NCI-H345 treated with DMSO at 0.1 percent for 48 hours (cell line): ENCODE measurements around the gene FAM237A.

Source experiments
- DNase-seq: peaks from one replicate; lab custom pipeline; 2025; ENCODE audit not compliant: unreplicated experiment; lab: John Stamatoyannopoulos, UW

FAM237A gene

DNA sequence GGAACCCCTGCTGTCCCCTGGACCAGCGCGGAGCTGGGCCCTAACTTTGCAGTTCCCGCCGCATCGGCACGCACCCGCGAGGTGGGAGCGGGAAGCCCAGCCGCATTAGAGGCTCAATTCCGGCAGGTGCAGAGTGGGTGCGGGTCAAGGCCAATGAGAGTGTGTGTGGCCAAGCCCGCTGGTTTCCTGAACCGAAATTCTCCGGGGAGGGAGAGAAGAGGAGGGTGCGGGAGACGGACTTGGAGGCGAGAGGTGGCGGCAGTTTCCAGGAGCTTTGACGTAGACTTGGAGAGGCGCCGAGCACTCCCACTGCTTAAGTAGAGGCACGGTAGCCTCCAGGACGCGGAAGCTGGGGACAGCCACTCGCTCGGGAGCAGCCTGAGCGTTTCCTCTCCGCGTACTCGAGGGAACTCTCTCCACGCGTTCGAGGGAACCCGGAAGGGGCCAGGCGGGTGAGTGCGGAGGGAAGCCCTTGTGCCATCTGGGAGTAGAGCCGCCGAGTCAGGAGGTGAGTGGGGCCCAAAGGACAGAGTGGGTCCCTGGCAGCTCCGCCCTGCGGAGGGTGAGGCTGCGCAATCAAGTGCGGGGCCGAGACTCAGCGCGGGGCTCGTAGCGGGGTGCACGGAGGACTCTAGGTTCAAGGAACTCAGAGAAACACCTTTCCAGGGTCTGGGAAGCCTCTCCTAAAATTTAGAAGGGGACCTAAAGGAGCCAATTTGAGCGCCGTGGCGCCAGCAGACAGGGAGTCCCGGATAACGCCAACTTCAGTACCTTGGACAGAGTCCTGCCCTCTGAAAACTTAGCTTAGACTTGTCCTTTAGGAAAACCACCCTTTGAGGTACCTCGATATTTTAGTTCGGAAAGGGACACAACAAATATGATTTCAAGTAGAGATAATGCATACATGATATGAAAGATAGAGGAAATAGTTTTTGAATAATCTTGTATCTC, at the start of gene FAM237A:
FAM237A (plus strand) TSS at position 413 of the 951 bp plus-strand sequence. CDS start 1,750 bp downstream, outside the sequence.
- no peak for DNase-seq

DNA sequence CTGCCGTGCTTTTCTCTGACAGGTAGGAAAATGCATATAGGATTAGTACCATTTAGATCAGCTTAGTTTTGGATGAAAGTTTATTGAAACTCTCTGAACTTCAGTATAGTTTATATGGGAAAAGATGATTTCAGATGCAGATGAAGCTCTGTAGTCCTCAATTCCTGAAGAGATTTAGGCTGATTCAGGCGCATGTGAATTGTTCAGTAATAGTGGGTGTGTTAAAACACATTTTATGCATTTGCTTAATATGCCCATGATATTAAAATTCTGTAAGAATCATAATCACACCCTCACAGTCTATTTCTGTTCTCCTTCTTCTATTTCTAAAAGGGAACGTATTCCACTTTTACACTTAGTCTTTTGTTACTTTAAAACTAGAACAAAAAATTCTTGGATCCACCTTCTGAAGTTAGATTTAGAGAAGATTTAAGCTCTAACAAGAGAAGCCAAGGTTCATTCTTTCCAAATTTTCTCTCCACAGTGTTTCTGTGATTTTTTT, 44.5 kb upstream of the FAM237A start:
- no peak for DNase-seq

GRCh38 chr2:206603243-206603642, 39.0 kb upstream of the FAM237A start:
- DNase-seq, result no peak

GRCh38 chr2:206610451-206610850, 31.8 kb upstream of the FAM237A start:
- DNase-seq, result no peak

GRCh38 chr2:206611191-206611590, 31.1 kb upstream of the FAM237A start:
- DNase-seq, result no peak

- DNase-seq, result no peak
Observed at GRCh38 chr2:206611736-206612135, 30.6 kb upstream of the FAM237A start.

DNA sequence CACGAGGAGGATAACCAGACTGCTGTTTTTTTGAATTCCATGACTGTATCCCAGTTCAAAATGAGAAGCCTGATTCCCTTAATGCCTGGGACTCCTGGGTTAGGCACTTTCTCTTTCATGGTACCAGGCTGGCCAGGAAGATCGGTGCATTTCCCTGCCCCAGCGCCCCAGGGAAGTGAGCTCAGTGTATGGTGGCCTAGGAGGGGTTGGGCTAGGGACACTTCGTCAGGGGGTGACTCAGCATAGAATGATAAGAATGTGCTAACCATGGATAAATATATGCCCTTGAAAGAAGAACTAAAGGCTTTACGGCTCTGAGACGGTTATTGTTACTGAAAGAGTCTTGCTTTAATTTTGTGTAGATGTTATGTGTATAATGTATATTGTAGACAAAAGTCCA, 27.5 kb upstream of the FAM237A start:
- DNase-seq, result no peak

GRCh38 chr2:206615417-206616089, 26.7 kb upstream of the FAM237A start:
- no peak for DNase-seq

DNA sequence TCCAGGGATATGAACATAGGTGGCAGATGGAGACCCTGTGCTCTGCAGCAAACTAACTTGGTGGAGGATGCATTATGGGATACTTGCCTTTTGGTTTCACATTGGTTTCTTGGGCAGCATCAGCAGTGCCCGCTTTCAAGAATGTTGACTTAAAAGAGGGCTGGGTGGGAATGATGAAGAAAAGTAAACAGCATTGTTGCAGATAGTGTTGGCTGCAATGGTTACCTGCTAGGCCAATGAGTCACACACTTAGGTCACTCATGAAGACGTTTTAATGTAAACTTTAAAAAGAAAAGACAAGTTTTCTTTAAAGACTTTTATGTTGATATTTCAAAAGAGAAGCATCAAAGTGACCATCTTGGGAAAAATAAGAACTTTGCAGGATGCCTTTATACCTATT, 26.1 kb upstream of the FAM237A start:
- no peak for DNase-seq

DNA sequence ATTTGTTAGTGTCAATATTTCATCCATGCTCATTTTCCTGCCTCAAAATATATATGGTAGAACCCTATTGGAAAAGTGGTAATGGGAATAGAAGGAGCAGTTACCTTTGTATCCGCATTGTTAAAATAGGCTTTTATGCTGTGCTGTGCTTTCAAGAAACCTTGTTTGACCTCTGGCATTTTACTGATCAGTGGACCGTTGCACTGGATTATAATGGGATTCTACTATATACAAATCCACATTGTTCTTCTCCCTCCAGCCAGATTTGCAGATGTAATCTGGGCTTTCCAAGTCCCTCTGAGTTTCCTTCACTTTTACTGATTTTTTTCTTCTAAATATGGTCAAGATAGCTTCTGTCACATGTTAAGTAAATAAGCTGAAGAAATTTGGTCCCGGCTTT, 23.3 kb upstream of the FAM237A start:
- no peak for DNase-seq

- no peak for DNase-seq
Observed at GRCh38 chr2:206626108-206626507, 16.2 kb upstream of the FAM237A start.

DNA sequence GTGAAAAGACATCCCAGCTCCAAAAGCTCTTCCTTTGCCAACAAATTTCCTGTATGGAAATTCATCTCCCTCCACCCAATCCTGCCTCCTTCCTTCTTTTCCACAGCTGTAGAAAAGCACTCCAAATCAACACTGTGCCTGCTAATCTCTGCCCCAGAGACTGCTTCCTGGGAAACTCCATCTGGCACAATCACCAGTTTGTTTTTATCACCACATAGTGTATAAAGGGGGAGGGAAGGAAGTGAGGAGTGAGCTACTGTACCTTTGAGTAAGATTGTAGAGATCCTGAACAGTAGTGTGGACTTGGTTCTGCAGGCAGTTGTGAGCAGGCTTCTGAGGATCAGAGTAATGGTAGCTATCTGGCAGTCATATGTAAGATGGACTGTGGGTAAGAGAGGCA, 14.7 kb upstream of the FAM237A start:
- DNase-seq, result no peak

DNA sequence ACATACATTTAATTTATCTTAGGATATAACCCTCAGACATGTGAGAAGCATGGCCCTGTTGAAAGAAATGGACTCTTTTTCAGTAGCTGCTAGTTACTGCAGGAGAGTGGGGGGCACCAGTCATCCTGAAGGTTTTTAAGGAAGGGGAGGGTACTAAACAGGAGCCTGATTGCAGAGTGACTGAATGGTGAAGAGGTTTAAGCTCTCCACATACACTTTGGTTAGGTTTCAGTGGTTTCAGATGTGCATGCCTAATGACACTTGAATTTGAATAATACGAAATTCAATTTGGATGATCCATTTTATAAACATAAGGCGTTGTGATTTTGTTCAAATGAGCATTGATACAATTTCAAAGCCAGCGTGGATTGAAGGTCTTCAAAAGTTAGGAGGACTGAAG, 10.9 kb upstream of the FAM237A start:
- DNase-seq, result no peak

DNA sequence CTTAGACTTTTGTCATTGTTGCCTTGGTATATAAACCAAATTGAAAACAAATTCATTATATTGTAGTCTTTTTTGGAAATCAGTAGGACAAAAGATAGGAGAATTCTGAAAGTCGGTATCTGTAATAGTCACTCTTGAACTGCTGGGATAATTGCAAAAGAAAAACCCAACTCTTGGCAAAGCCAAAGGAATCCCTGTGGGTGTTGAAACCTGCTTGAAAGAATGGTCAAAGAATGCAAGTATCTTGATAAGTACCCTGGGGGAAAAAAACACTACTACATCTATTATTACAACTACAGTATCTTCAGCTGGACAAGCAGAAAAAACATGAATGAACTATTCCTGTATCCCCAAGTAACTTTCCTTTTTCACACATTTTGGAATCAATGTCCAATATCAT, 7.3 kb upstream of the FAM237A start:
- DNase-seq, result no peak

DNA sequence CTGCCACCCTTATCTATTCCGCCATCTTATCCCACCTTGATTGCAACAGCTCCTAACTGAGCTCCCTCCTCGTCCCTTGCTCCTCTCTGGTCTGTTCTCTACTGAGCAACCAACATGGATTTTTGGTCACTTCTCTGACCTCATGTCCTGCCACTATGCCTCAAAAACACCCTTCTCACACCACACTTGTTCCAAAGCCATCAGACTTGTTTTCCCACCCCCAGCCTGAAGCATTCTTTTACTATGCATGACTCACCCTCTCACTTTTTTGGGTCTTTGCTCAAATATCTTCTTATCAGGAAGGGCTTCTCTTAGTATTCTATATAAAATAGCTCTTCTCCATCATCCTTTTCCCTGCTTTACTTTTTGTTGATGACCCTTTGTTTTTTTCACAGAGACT, 2.7 kb upstream of the FAM237A start:
- no peak for DNase-seq

- no peak for DNase-seq
Observed at GRCh38 chr2:206641226-206641625, 1.1 kb upstream of the FAM237A start.

GRCh38 chr2:206647985-206648384, 5.7 kb downstream of the FAM237A start:
- DNase-seq, result no peak

DNA sequence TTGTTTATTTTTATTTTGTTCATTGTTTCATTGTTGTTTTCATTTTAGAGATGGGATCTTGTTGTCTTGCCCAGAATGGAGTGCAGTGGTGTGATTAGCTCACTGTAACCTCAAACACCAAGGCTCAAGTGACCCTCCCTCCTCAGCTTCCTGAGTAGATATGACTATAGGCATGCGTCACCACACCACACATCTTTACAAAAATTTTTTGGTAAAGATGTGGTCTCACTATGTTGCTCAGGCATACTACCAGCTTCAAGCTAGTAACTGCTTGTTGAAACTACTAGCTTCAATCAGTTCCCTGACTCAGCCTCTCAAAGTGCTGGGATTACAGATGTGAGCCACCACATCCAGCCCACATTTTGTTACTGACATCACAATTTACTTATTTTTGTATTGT, 14.8 kb downstream of the FAM237A start:
- DNase-seq, result no peak

- no peak for DNase-seq
Observed at GRCh38 chr2:206665251-206665650, 23.0 kb downstream of the FAM237A start.

- DNase-seq, result no peak
Observed at GRCh38 chr2:206670531-206671319, 28.4 kb downstream of the FAM237A start.

DNA sequence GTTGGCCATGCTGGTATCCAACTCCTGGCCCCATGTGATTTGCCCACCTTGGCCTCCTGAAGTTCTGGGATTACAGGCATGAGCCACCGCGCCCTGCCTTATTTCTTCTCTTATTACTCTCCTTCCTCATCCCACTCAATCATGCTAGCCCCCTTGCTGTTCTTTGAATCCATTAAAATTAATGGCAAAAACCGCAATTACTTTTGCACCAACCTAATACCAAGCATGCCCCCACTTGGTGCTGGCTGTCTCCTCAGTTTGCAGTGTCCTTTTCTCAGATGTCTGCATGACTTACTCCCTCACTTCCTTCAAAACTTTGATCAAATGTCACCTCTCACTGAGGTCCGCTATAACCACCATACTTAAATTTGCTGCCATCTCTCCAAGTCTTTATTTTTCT, 41.3 kb downstream of the FAM237A start:
- no peak for DNase-seq
